Breast epithelium (tissue), 4 donors: ENCODE data around the gene CNTNAP5. TPM values are rescaled to one million over a fixed set of nuclear protein-coding genes. Genes with fewer than 3 reads are reported as not detected.

ENCODE experiments used
- DNase-seq, 2 donors: peaks; one replicate each; pipeline ENCODE4 v3.0.0-alpha.2; 2019; ENCODE audit warnings: low spot score in 2 of 2
- H3K27ac ChIP-seq, 2 donors: fragments of 200-600 bp; sonication (generic) in 1 of 2; one replicate each; pipeline ENCODE4 v1.5.1; 2016 to 2019; ENCODE audit warnings: mild to moderate bottlenecking in 1 of 2
- H3K27me3 ChIP-seq, 2 donors: fragments of 200-600 bp; sonication (generic) in 1 of 2; one replicate each; pipeline versions ENCODE4 v1.5.1 to v1.6.0; 2017 to 2019; ENCODE audit warnings: control low read depth in 1 of 2, mild to moderate bottlenecking in 1 of 2
- H3K36me3 ChIP-seq: fragments of 200-600 bp; one replicate; pipeline ENCODE4 v1.5.1; 2019
- H3K4me1 ChIP-seq, 2 donors: fragments of 200-600 bp; sonication (generic); one replicate each; pipeline ENCODE4 v1.5.1; 2016 to 2019; ENCODE audit warnings: control low read depth in 1 of 2
- H3K4me3 ChIP-seq, 3 donors: fragments of 200-600 bp; sonication (generic); 1 replicate in 2 of 3; 2 replicates in 1 of 3; pipeline ENCODE4 v1.5.1; 2016 to 2019; ENCODE audit warnings: mild to moderate bottlenecking in 3 of 3, moderate library complexity in 2 of 3
- H3K9me3 ChIP-seq, 2 donors: fragments of 200-600 bp; sonication (generic) in 1 of 2; one replicate each; pipeline ENCODE4 v1.5.1; 2016 to 2019; ENCODE audit warnings: control low read depth in 1 of 2
- CTCF ChIP-seq, 3 donors: fragments of 450-650 bp; IDR thresholded peaks; one replicate each; pipeline ENCODE4 v1.5.1; 2016 to 2017; ENCODE audit warnings: antibody characterized with exemption in 3 of 3, mild to moderate bottlenecking in 3 of 3, moderate library complexity in 3 of 3
- POLR2A ChIP-seq: fragments of 450-650 bp; IDR thresholded peaks from one replicate; pipeline ENCODE4 v1.6.1; 2016; ENCODE audit warnings: antibody characterized with exemption, mild to moderate bottlenecking, moderate library complexity
- POLR2AphosphoS5 ChIP-seq, 3 donors: sonication (generic); formaldehyde crosslinking; IDR thresholded peaks; one replicate each; pipeline ENCODE4 v1.6.1; 2017; ENCODE audit warnings: antibody characterized with exemption in 3 of 3
- intact Hi-C: fragments of 100-400 bp; cut with DNase I; formaldehyde crosslinking; loops from one replicate; pipeline ENCODE4 v1.15.1; 2023; ENCODE audit warnings: low total_unique reads
- total RNA-seq, 3 donors: library from RNA; depleted of rRNA; stranded (reverse); fragments of >200 nt; gene quantifications; one replicate each; pipeline ENCODE4 v1.1.0, GENCODE V29; 2016

CNTNAP5 gene
- total RNA-seq, 3 donors from 2014 or later, result 0.66 TPM; not detected in 2

DNA sequence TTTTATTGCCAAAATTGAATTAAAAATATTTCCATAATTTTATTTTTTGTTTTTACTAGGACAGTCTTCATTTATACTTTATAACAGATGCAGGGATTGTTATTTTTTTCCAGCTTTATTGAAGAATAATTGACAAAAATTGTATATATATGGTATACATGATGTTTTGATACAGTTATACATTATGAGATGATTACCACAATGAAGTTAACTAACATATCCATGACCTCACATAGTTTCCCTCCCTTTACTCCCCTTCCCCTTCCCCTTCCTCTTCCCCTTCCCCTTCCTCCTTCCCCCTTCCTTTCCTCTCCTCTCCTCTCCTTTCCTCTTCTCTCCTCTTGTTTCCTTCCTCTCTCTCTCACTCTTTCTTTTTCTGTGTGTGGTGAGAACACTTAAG lies 700.1 kb downstream of the CNTNAP5 start:
- TF ChIP-seq POLR2AphosphoS5 (IDR thresholded peaks at IDR 0.05) (no peak), POLR2A (no peak), CTCF (IDR thresholded peaks at IDR 0.05) (no peak)
- Histone ChIP-seq H3K4me3 (no peak overlapping the region), H3K36me3 (no peaks in the 10 kb centered on the region), H3K27ac (no peak overlapping the region), H3K9me3 (no peaks in the 10 kb centered on the region), H3K4me1 (no peaks in the 10 kb centered on the region), H3K27me3 (no peaks in the 10 kb centered on the region)
- intact Hi-C loops, result no loop called here
- DNase-seq, result no peak

- no peaks in the 10 kb centered on the region for H3K36me3 ChIP-seq
- no peak overlapping the region for H3K27ac ChIP-seq
- H3K9me3 ChIP-seq, result no peaks in the 10 kb centered on the region
- no peak for TF ChIP-seq POLR2AphosphoS5 (IDR thresholded peaks at IDR 0.05)
- no peak for TF ChIP-seq POLR2A
- no peak for TF ChIP-seq CTCF (IDR thresholded peaks at IDR 0.05)
- no peaks in the 10 kb centered on the region for H3K27me3 ChIP-seq
- H3K4me1 ChIP-seq, result no peaks in the 10 kb centered on the region
- DNase-seq, result no peak
- intact Hi-C loops, result no loop called here
- H3K4me3 ChIP-seq, result no peak overlapping the region
Observed at GRCh38 chr2:124740636-124741035, 715.5 kb downstream of the CNTNAP5 start.

GRCh38 chr2:124753842-124754241 lies 728.8 kb downstream of the CNTNAP5 start:
- Histone ChIP-seq H3K4me1 (no peaks in the 10 kb centered on the region), H3K4me3 (no peak overlapping the region), H3K27ac (no peak overlapping the region), H3K27me3 (no peaks in the 10 kb centered on the region), H3K36me3 (no peaks in the 10 kb centered on the region), H3K9me3 (no peaks in the 10 kb centered on the region)
- TF ChIP-seq CTCF (IDR thresholded peaks at IDR 0.05) (no peak), POLR2AphosphoS5 (IDR thresholded peaks at IDR 0.05) (no peak), POLR2A (no peak)
- no peak for DNase-seq
- intact Hi-C loops, result no loop called here

- TF ChIP-seq POLR2AphosphoS5 (IDR thresholded peaks at IDR 0.05) (no peak), CTCF (IDR thresholded peaks at IDR 0.05) (no peak), POLR2A (no peak)
- Histone ChIP-seq H3K27ac (no peak overlapping the region), H3K9me3 (no peaks in the 10 kb centered on the region), H3K4me3 (no peak overlapping the region), H3K36me3 (no peaks in the 10 kb centered on the region), H3K4me1 (no peaks in the 10 kb centered on the region), H3K27me3 (no peaks in the 10 kb centered on the region)
- intact Hi-C loops, result no loop called here
- DNase-seq, result no peak
Observed at GRCh38 chr2:124755386-124755785, 730.3 kb downstream of the CNTNAP5 start.

GRCh38 chr2:124756048-124756447 lies 731.0 kb downstream of the CNTNAP5 start:
- no peaks in the 10 kb centered on the region for H3K4me1 ChIP-seq

More at GRCh38 chr2:124756048-124756447, 731.0 kb downstream of the CNTNAP5 start:
- H3K9me3 ChIP-seq, result no peaks in the 10 kb centered on the region
- no peak overlapping the region for H3K4me3 ChIP-seq
- H3K27ac ChIP-seq, result no peak overlapping the region
- no peaks in the 10 kb centered on the region for H3K27me3 ChIP-seq
- TF ChIP-seq CTCF (IDR thresholded peaks at IDR 0.05) (no peak), POLR2A (no peak), POLR2AphosphoS5 (IDR thresholded peaks at IDR 0.05) (no peak)
- intact Hi-C loops, result no loop called here
- DNase-seq, result no peak
- H3K36me3 ChIP-seq, result no peaks in the 10 kb centered on the region
